ENCODE measurements around the gene ABI2.

Gene ABI2

GRCh38 chr2:203471323-203471722, 143.1 kb downstream of the ABI2 start:
- TF ChIP-seq ZFP3 (tag by site-specific recombination; IDR thresholded peaks at IDR 0.05; ENCODE audit: low read depth) = no peak
- TF ChIP-seq ZNF18 (tag by site-specific recombination; IDR thresholded peaks at IDR 0.05) = no peak
- no peak for TF ChIP-seq INSM2 (tag by site-specific recombination; IDR thresholded peaks at IDR 0.05)
- TF ChIP-seq TCF7L2 (IDR thresholded peaks at IDR 0.05; ENCODE audit: borderline replicate concordance, low read depth, low read length) = no peak
- no peak for TF ChIP-seq ZNF747 (tag by site-specific recombination; IDR thresholded peaks at IDR 0.05)
- TF ChIP-seq ZNF488 (tag by site-specific recombination; IDR thresholded peaks at IDR 0.05) = no peak
- TF ChIP-seq ZNF658 (tag by site-specific recombination; IDR thresholded peaks at IDR 0.05) = no peak
- no peak for TF ChIP-seq TRIM28 (IDR thresholded peaks at IDR 0.05; ENCODE audit: borderline replicate concordance, low read length)
- no peak for TF ChIP-seq ZNF776 (tag by site-specific recombination; IDR thresholded peaks at IDR 0.05; ENCODE audit: borderline replicate concordance)
- no peak overlapping the region for H3K27ac ChIP-seq (ENCODE audit: extremely low read depth, low read depth, low read length)
- ChIA-PET POLR2A (no interaction called here), CTCF (interaction anchor here (0.9 kb wide), 1 partner anchor 17 kb away, joined by 4 read pairs; no protein-coding TSS in a partner anchor)
- no peaks in the 10 kb centered on the region for H3K36me3 ChIP-seq (ENCODE audit: control insufficient read depth in 2 of 2, insufficient read depth in 1 of 2, low read length in 2 of 2)
- no peaks in the 10 kb centered on the region for H3K4me1 ChIP-seq (ENCODE audit: control insufficient read depth, insufficient read depth, low read length)
- H3K9me3 ChIP-seq (ENCODE audit: control insufficient read depth, insufficient read depth, low read depth, low read length) = no peaks in the 10 kb centered on the region
- no peak overlapping the region for H3K4me3 ChIP-seq (ENCODE audit: low read depth, low read length)

GRCh38 chr2:203476881-203477280, 148.7 kb downstream of the ABI2 start:
- Histone ChIP-seq H3K36me3 (ENCODE audit: control insufficient read depth in 2 of 2, insufficient read depth in 1 of 2, low read length in 2 of 2) (no peaks in the 10 kb centered on the region), H3K4me3 (ENCODE audit: low read depth, low read length) (no peak overlapping the region), H3K4me1 (ENCODE audit: control insufficient read depth, insufficient read depth, low read length) (no peaks in the 10 kb centered on the region), H3K9me3 (ENCODE audit: control insufficient read depth, insufficient read depth, low read depth, low read length) (no peaks in the 10 kb centered on the region), H3K27ac (ENCODE audit: extremely low read depth, low read depth, low read length) (no peak overlapping the region)
- CTCF ChIA-PET = interaction anchor here (0.6 kb wide), 1 partner anchor 609 kb away, joined by 3 read pairs; no protein-coding TSS in a partner anchor
- TF ChIP-seq ZNF157 (tag by site-specific recombination; IDR thresholded peaks at IDR 0.05) = no peak
- TF ChIP-seq PRDM10 (tag by site-specific recombination; IDR thresholded peaks at IDR 0.05) = no peak
- no peak for TF ChIP-seq BCL11A (tag by site-specific recombination; IDR thresholded peaks at IDR 0.05; ENCODE audit: low read depth)
- no peak for TF ChIP-seq PRDM6 (tag by site-specific recombination; IDR thresholded peaks at IDR 0.05)
- TF ChIP-seq SCRT2 (tag by site-specific recombination; IDR thresholded peaks at IDR 0.05) = peak; percentile 48
- no peak for TF ChIP-seq ZNF513 (tag by site-specific recombination; IDR thresholded peaks at IDR 0.05)
- no peak for TF ChIP-seq RBAK (tag by site-specific recombination; IDR thresholded peaks at IDR 0.05)
- POLR2A ChIA-PET = no interaction called here
